GM12872 (cell line): ENCODE data around the gene IFNA17.

Experiments used
- TF ChIP-seq, protein P1 (sequence below): IDR thresholded peaks from 3 replicates; pipeline ENCODE4 v1.5.1; 2011; ENCODE audit warnings: low read depth, mild to moderate bottlenecking, low read length, moderate library complexity; ENCODE audit not compliant: insufficient read depth

IFNA17 gene

DNA sequence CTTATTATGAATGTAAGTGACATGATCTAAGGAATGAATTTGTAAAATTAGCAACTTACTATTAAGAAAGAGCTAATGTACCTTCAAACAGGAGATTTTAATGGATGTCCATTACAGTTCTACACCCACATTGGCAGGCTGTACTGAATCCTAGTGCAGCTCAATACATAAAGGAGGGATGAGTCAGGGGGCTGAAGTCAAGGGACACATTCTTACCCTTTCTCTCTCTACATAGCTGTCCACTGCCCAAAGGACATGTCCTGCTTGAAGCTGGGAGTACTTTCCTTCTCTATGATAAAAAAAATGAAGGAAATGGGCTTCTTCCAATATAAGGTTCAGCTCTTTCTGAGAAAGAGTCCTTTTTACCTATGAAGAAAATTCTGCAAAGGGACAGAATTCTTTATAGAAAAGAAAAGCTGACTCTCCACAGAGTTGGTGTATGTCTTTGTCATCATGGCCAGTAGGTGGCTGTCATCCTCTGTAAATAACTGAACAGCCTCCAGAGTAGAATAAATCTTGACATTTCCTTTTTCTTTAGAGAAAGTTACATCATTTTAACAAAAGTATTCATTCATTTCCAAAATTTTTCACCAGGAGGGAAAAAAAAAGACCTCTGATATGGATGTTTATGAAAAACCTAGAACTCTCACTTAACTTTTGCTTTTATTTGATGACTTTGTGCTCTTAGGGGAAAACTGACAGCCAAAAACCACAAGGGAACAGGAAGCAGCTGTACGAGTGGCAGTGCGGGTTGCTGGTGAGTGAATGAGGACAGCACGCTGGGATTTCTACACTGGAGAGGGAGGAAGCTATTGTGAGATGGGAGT, 24.9 kb upstream of the IFNA17 start:
- TF ChIP-seq, protein P1, sequence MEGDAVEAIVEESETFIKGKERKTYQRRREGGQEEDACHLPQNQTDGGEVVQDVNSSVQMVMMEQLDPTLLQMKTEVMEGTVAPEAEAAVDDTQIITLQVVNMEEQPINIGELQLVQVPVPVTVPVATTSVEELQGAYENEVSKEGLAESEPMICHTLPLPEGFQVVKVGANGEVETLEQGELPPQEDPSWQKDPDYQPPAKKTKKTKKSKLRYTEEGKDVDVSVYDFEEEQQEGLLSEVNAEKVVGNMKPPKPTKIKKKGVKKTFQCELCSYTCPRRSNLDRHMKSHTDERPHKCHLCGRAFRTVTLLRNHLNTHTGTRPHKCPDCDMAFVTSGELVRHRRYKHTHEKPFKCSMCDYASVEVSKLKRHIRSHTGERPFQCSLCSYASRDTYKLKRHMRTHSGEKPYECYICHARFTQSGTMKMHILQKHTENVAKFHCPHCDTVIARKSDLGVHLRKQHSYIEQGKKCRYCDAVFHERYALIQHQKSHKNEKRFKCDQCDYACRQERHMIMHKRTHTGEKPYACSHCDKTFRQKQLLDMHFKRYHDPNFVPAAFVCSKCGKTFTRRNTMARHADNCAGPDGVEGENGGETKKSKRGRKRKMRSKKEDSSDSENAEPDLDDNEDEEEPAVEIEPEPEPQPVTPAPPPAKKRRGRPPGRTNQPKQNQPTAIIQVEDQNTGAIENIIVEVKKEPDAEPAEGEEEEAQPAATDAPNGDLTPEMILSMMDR, result peak; percentile 66

DNA sequence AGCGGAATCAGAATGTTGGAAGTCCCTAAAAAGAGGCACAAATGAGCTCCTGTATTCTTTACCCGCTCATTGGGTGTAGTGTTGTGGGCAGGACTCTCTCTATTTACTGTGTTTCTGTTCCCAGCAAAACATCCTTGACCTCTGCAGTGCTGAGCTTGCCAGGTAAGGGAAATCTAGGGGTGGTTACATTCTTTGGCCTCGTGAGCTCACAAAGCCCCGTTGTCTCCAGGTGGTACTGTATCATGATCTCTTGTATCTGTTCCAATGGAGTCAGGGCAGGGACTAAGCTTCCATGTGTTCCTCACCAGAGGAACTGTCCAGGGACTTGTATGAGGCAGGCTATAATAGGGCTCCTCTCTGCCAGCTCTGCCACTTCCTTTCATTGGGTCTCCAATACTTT, 23.6 kb upstream of the IFNA17 start:
- TF ChIP-seq, protein P1, result no peak

DNA sequence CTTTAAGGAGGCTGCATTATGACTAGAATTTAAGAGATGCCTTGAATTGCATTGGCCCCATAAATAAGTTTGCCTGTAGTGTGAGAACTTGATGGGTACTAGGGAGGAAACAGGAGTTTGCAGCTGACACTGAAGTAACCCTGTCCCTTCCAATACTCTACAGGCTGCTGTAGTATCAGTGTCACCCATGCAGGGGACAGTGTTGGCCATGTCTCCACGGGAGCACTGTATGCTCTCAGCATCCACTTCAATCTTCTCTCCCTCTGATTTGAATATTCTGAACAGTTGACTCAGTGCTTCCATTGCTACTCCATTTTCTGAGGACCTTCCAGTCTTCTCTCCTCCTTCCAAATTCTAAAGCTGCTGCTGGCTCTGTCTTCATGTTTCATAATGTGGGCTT, 23.2 kb upstream of the IFNA17 start:
- TF ChIP-seq, protein P1, result peak; percentile 40; the same call in 1 of the 3 replicates

DNA sequence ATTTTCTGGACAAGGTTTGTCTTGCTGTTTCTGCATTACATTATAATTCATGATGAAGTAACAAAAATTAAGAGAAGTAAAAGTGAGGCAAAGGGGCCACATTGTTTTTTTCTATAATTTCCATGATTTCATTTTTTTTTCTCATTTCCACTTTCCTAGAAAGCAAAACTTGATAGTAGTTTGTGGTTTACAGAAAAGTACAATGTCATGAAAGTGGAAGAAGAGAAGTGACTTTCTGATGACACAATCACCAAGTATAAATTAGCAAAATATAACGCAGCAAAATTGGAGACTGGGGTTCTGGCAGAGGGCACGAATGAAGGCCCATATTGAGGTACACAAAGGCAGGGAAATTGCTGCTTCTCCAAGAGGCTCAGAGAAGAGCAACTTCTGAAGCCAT, 16.8 kb upstream of the IFNA17 start:
- TF ChIP-seq, protein P1, result no peak

DNA sequence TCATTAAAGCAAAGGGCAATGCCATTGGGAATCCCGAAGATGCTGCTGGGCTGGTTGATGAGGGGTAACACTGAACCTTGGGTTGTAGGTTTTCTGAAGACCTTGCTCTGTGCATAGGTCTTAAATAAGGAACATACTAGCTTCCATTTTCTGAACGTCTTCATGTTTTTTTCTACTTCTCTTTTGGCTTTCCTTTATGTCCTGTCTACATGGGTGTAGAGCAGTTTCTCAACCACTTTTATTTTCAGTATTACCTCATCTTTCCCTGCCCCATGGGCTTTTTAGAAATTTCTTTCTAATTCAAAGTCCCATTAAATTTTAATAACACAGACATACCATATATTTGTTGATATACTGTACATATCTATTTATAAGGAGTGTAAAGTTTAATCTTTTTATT, 11.9 kb upstream of the IFNA17 start, which contains the start of gene IFNA14:
Gene IFNA14 (minus strand): TSS at position 95 of the 400 bp plus-strand sequence. CDS start 70 bp downstream, at position 25.
- TF ChIP-seq, protein P1, result no peak

DNA sequence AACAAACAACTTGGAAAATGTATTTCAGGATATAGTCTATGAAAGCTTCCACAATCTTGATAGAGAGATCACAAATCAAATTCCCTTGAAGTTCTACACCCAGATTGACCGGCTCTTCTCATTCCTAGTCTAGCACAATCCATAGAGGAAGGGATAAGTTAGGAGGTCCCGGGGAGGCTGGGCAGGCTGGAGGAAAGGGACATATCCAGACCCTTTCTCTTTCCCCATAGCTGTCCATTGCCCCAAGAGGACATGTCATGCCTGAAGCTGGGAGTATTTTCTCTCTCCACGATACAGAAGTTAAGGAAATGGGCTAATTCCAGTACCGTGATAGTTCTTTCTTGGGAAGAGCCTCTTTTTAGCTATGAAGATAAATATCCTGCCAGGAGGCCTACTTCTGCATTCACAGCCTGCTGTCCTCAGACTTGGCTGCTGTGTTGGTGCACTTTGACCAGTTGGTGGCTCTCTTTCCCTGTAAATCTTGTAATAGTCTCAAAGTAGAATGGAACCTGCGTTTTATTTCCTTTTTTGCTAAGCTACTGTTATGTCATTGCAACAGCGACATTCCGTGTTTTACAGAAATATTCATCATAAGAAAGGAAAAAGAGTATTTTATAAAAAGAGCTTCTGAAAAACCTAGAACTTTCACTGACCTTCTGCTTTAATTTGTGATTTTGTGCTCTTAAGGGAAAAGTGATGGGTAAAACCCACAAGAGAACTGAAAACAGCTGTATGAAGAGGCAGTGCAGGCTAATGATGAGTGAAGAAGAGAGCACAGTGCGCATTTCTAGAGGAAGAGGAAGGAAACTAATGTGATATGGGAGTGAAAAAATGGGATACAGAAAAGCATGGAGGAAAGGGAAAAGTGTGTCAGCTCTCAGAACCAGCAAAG, 7.7 kb upstream of the IFNA17 start:
- TF ChIP-seq, protein P1, result peak; percentile 77

DNA sequence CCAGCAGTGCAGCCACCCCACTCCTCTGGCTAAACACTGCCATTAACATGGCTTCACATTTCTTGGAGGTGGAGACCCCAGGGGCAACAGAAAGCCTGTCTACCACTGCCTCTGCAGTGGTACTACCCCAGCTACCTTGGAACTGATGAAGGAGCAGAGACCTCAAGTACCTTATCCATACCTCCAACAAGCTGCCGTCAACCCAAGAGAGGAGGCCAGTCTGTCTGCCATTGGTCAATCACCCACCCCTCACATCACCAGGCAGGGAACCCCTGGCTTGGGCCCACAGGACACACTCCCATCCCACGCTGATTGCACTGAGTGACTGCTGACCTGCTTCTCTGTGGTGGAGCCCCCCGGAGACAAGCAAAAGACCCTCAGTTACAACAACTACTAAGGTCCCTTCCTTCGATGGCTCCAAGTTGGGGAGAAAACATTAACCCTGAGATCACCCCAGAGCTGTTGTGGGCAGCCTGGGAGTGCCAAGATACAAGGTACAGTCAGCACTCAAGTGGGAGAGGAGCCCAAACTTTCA, 6.2 kb upstream of the IFNA17 start:
- TF ChIP-seq, protein P1, result no peak
